OCI-LY3 (cell line): ENCODE results near the gene PRUNE2.

Experiments
- CTCF ChIP-seq: fragments of 200-600, 300-600 bp; sonication (generic); IDR thresholded peaks from 2 replicates; pipeline ENCODE4 v1.5.1; 2014; ENCODE audit warnings: antibody characterized with exemption, low read length, low read depth
- EZH2phosphoT487 ChIP-seq: fragments of 200-600 bp; shearing (Covaris generic); IDR thresholded peaks from 2 replicates; pipeline ENCODE4 v1.6.1; 2018; ENCODE audit warnings: antibody characterized with exemption, mixed run types, low read depth

DNA sequence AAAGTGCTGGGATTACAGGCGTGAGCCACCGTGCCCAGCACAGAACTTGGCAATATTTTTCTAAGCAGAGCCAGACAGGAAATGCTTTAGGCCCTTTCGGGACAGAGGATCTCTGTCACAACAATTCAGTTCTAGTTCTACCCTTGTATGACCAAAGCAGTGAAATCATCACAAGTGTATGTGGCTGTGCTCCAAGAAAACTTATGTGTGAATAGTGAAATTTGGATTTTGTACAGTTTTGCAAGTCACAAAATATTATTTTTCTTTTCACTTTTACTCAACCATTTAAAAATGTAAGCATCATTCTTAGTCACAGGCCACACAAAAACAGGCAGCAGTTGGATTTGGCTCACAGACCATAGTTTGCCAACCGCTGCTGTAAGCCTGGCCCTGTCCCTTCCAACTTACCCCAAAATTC, 20.4 kb upstream of the PRUNE2 start:
- TF ChIP-seq CTCF (no peak), EZH2phosphoT487 (no peak)
